ENCODE data around the gene ITPK1.

The ITPK1 gene

GRCh38 chr14:93023802-93024434, 91.8 kb downstream of the ITPK1 start:
- no peak for DNase-seq

GRCh38 chr14:93023039-93023438, 92.7 kb downstream of the ITPK1 start:
- DNase-seq: peak; percentile 34 to 36

DNA sequence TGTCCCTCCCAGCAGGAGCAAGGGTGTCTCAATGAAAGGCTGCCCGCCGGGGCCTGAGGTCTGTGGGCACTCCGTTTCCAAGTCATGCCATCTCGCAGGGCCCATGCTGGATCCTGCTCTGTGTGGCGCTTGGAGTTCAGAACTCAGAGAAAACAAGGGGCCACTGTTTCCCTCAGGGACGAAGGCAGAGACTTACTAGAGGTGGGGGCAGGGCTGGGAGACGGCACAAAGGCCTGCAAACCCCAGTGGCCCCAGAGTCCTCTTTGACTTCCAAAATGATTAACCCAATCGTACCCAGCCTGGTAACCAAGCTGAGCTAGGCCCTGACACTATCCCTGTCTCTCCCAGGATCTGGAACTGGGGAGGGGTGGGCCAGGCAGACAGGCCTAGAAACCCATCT, 95.8 kb downstream of the ITPK1 start:
- DNase-seq: no peak

- no peak for DNase-seq
Observed at GRCh38 chr14:93019367-93019843, 96.3 kb downstream of the ITPK1 start.

DNA sequence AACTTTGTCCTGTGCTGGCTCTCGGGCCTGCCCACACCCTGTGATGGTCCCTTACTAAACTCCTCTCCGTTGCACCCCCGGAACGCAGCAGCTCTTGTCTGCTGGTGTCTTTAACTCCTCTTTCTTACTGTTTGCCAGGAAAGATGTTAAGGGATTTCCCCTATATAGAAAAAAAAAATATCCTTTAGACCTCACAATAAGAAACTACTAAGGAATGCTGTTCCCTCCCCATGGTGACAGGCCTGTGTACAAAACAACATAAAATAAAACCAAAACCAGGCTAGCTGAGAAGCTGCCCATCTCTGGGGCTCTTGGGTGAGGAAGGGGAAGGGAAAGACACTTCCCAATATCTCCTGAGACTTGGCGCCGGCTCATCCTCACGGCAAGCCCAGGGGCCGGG, 97.4 kb downstream of the ITPK1 start:
- no peak for DNase-seq

- no peak for DNase-seq
Observed at GRCh38 chr14:93017898-93018297, 97.8 kb downstream of the ITPK1 start.

GRCh38 chr14:93017301-93017797, 98.4 kb downstream of the ITPK1 start:
- no peak for DNase-seq

- DNase-seq: no peak
Observed at GRCh38 chr14:93016275-93016845, 99.4 kb downstream of the ITPK1 start.

GRCh38 chr14:93015505-93015904, 100.2 kb downstream of the ITPK1 start:
- DNase-seq: no peak

GRCh38 chr14:93015064-93015463, 100.7 kb downstream of the ITPK1 start:
- no peak for DNase-seq

- no peak for DNase-seq
Observed at GRCh38 chr14:93014058-93015023, 101.4 kb downstream of the ITPK1 start.

DNA sequence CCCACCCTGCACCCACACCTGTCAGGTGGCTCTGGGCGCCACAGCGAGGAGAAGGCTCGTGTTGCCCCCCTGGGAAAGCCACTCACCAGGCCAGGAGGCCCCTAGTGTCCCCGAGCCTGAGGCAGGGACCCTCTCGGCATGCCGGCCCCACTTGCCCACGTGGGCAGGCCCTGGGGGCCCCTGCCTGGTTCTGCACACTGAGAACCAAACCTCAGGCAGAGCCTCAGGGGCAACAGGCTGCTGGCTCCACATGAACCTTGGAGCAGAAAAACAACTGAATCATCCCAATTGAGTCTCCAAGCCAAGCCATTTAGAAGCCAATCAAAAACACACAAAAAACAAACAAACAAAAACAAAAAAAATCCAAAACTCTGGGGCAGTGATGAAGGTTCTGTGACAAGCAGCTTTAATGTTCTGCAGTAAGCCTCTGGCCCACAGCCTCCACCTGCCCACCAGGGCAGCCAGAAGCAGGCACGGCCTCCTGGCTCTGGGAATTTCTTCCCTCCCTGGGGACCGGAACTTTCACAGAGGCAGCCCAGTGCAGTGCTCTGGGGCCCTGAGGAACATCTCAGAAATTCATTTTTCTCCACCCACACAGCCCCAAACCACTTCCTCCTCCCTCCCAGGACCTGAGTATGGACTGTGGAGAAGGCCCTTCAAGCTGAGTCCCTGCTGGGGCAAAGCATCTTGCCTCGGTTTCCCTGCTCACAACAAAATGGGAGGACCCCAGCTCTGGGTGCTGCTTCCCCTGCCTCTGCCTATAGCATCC, 102.6 kb downstream of the ITPK1 start:
- no peak for DNase-seq

- DNase-seq: no peak
Observed at GRCh38 chr14:93012506-93012905, 103.2 kb downstream of the ITPK1 start.

GRCh38 chr14:93011650-93012325, 103.9 kb downstream of the ITPK1 start:
- DNase-seq: no peak

GRCh38 chr14:93011141-93011529, 104.6 kb downstream of the ITPK1 start:
- no peak for DNase-seq

- no peak for DNase-seq
Observed at GRCh38 chr14:93010522-93011140, 105.1 kb downstream of the ITPK1 start.

- DNase-seq: no peak
Observed at GRCh38 chr14:93010130-93010499, 105.6 kb downstream of the ITPK1 start.

GRCh38 chr14:93009471-93010129, 106.1 kb downstream of the ITPK1 start:
- no peak for DNase-seq

GRCh38 chr14:93008381-93008780, 107.3 kb downstream of the ITPK1 start:
- DNase-seq: no peak

DNA sequence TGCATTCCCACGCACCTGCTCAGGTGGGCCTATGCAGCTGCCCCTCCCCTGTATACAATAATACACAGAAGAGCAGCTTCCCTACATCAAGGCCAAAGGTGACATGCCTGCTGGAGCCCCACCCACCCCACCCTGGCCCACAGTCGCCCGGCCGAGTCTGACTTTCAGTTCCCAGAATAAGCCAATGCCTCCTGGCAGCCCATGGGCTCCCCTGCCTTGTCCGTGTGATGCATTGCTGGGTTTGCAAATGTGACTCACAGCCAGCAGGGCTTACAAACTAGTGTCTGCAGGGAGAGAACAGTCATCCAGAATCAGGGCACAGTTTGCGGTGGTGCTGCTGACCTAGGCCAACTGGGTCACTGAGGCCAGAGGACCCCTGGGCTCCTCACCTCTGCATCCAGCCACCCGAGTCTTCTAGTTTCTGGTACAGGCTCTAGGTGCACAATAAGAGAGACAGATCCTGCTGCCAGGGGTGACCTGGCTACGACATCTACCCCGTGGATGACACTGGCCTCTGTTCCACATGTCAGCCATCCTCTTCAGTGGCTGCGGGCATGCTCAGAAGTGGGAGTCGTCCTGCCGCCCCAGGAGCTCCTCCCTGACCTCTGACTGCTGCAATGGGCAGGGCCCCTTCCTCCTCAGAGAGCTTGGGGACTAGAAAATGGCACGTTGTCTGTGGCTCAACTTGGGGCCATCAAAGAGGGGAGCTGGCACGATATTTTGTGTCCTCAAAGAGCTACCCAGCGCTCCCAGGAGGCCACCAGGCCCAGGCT, 108.3 kb downstream of the ITPK1 start:
- DNase-seq: no peak
